ENCODE data around the gene EFNA5. TPM values are rescaled to one million over a fixed set of nuclear protein-coding genes. Genes with fewer than 3 reads are reported as not detected.

EFNA5 gene
- polyA plus RNA-seq, 4 donors: 0.54 to 3.5 (median 1.7) TPM; not detected in 1

- Histone ChIP-seq H3K27ac (ENCODE audit: low read depth in 1 of 3, low read length in 2 of 3) (no peak overlapping the region), H3K9me3 (ENCODE audit: control insufficient read depth in 2 of 2, insufficient read depth in 1 of 2, low read depth in 1 of 2, low read length in 1 of 2) (no peaks in the 10 kb centered on the region), H3K4me1 (ENCODE audit: control insufficient read depth in 3 of 3, insufficient read depth in 2 of 3, low read depth in 1 of 3, low read length in 2 of 3) (no peaks in the 10 kb centered on the region), H3K4me3 (ENCODE audit: low read depth in 1 of 3, low read length in 3 of 3) (no peak overlapping the region), H3K27me3 (ENCODE audit: control insufficient read depth in 3 of 3, insufficient read depth in 3 of 3, low read length in 3 of 3) (no peaks in the 10 kb centered on the region), H3K36me3 (ENCODE audit: control insufficient read depth in 3 of 3, insufficient read depth in 2 of 3, low read depth in 1 of 3, low read length in 3 of 3) (no peaks in the 10 kb centered on the region)
- DNase-seq: peak in 1 of 2 donors; percentile 14
- no peak for FAIRE-seq
- WGBS, 3 donors: 96 to 98% (median 97%) methylated on average over 2 of the region's 2 CpGs
Measured at GRCh38 chr5:107630184-107630583, 40.6 kb downstream of the EFNA5 start.

- H3K27me3 ChIP-seq (ENCODE audit: control insufficient read depth in 3 of 3, insufficient read depth in 3 of 3, low read length in 3 of 3): no peaks in the 10 kb centered on the region
- no peaks in the 10 kb centered on the region for H3K4me1 ChIP-seq (ENCODE audit: control insufficient read depth in 3 of 3, insufficient read depth in 2 of 3, low read depth in 1 of 3, low read length in 2 of 3)
- H3K27ac ChIP-seq (ENCODE audit: low read depth in 1 of 3, low read length in 2 of 3): no peak overlapping the region
- 95 to 97% (median 97%) methylated on average over 1 of the region's 1 CpG for WGBS, 3 donors
- DNase-seq: no peak
- FAIRE-seq: no peak
- no peaks in the 10 kb centered on the region for H3K36me3 ChIP-seq (ENCODE audit: control insufficient read depth in 3 of 3, insufficient read depth in 2 of 3, low read depth in 1 of 3, low read length in 3 of 3)
- no peak overlapping the region for H3K4me3 ChIP-seq (ENCODE audit: low read depth in 1 of 3, low read length in 3 of 3)
- H3K9me3 ChIP-seq (ENCODE audit: control insufficient read depth in 2 of 2, insufficient read depth in 1 of 2, low read depth in 1 of 2, low read length in 1 of 2): no peaks in the 10 kb centered on the region
Measured at GRCh38 chr5:107624235-107624634, 46.5 kb downstream of the EFNA5 start.

GRCh38 chr5:107621089-107621488, 49.6 kb downstream of the EFNA5 start:
- Histone ChIP-seq H3K27ac (ENCODE audit: low read depth in 1 of 3, low read length in 2 of 3) (no peak overlapping the region), H3K27me3 (ENCODE audit: control insufficient read depth in 3 of 3, insufficient read depth in 3 of 3, low read length in 3 of 3) (no peaks in the 10 kb centered on the region), H3K4me3 (ENCODE audit: low read depth in 1 of 3, low read length in 3 of 3) (no peak overlapping the region), H3K4me1 (ENCODE audit: control insufficient read depth in 3 of 3, insufficient read depth in 2 of 3, low read depth in 1 of 3, low read length in 2 of 3) (no peaks in the 10 kb centered on the region), H3K36me3 (ENCODE audit: control insufficient read depth in 3 of 3, insufficient read depth in 2 of 3, low read depth in 1 of 3, low read length in 3 of 3) (no peaks in the 10 kb centered on the region), H3K9me3 (ENCODE audit: control insufficient read depth in 2 of 2, insufficient read depth in 1 of 2, low read depth in 1 of 2, low read length in 1 of 2) (no peaks in the 10 kb centered on the region)
- no peak for DNase-seq
- no peak for FAIRE-seq
- WGBS, 3 donors: 86 to 100% (median 100%) methylated on average over 1 of the region's 1 CpG

GRCh38 chr5:107619781-107620180, 51.0 kb downstream of the EFNA5 start:
- FAIRE-seq (no peak), DNase-seq (no peak)
- Histone ChIP-seq H3K4me1 (ENCODE audit: control insufficient read depth in 3 of 3, insufficient read depth in 2 of 3, low read depth in 1 of 3, low read length in 2 of 3) (no peaks in the 10 kb centered on the region), H3K9me3 (ENCODE audit: control insufficient read depth in 2 of 2, insufficient read depth in 1 of 2, low read depth in 1 of 2, low read length in 1 of 2) (no peaks in the 10 kb centered on the region), H3K4me3 (ENCODE audit: low read depth in 1 of 3, low read length in 3 of 3) (no peak overlapping the region), H3K27ac (ENCODE audit: low read depth in 1 of 3, low read length in 2 of 3) (no peak overlapping the region), H3K36me3 (ENCODE audit: control insufficient read depth in 3 of 3, insufficient read depth in 2 of 3, low read depth in 1 of 3, low read length in 3 of 3) (no peaks in the 10 kb centered on the region), H3K27me3 (ENCODE audit: control insufficient read depth in 3 of 3, insufficient read depth in 3 of 3, low read length in 3 of 3) (no peaks in the 10 kb centered on the region)
- WGBS, 3 donors: 57 to 66% (median 61%) methylated on average over 2 of the region's 2 CpGs

- H3K9me3 ChIP-seq (ENCODE audit: control insufficient read depth in 2 of 2, insufficient read depth in 1 of 2, low read depth in 1 of 2, low read length in 1 of 2): no peaks in the 10 kb centered on the region
- FAIRE-seq (no peak), DNase-seq (no peak)
- H3K4me3 ChIP-seq (ENCODE audit: low read depth in 1 of 3, low read length in 3 of 3): no peak overlapping the region
- H3K27me3 ChIP-seq (ENCODE audit: control insufficient read depth in 3 of 3, insufficient read depth in 3 of 3, low read length in 3 of 3): no peaks in the 10 kb centered on the region
- H3K36me3 ChIP-seq (ENCODE audit: control insufficient read depth in 3 of 3, insufficient read depth in 2 of 3, low read depth in 1 of 3, low read length in 3 of 3): no peaks in the 10 kb centered on the region
- no peak overlapping the region for H3K27ac ChIP-seq (ENCODE audit: low read depth in 1 of 3, low read length in 2 of 3)
- no peaks in the 10 kb centered on the region for H3K4me1 ChIP-seq (ENCODE audit: control insufficient read depth in 3 of 3, insufficient read depth in 2 of 3, low read depth in 1 of 3, low read length in 2 of 3)
- WGBS, 3 donors: 80 to 91% (median 89%) methylated on average over 3 of the region's 3 CpGs
Measured at GRCh38 chr5:107618242-107618641, 52.5 kb downstream of the EFNA5 start.

- DNase-seq: no peak
- 86 to 97% (median 92%) methylated on average over 1 of the region's 1 CpG for WGBS, 3 donors
- H3K27me3 ChIP-seq (ENCODE audit: control insufficient read depth in 3 of 3, insufficient read depth in 3 of 3, low read length in 3 of 3): no peaks in the 10 kb centered on the region
- FAIRE-seq: no peak
- no peaks in the 10 kb centered on the region for H3K4me1 ChIP-seq (ENCODE audit: control insufficient read depth in 3 of 3, insufficient read depth in 2 of 3, low read depth in 1 of 3, low read length in 2 of 3)
- no peak overlapping the region for H3K27ac ChIP-seq (ENCODE audit: low read depth in 1 of 3, low read length in 2 of 3)
- H3K9me3 ChIP-seq (ENCODE audit: control insufficient read depth in 2 of 2, insufficient read depth in 1 of 2, low read depth in 1 of 2, low read length in 1 of 2): no peaks in the 10 kb centered on the region
- H3K36me3 ChIP-seq (ENCODE audit: control insufficient read depth in 3 of 3, insufficient read depth in 2 of 3, low read depth in 1 of 3, low read length in 3 of 3): no peaks in the 10 kb centered on the region
- H3K4me3 ChIP-seq (ENCODE audit: low read depth in 1 of 3, low read length in 3 of 3): no peak overlapping the region
Measured at GRCh38 chr5:107617052-107617451, 53.7 kb downstream of the EFNA5 start.

GRCh38 chr5:107616213-107616612, 54.5 kb downstream of the EFNA5 start:
- WGBS, 3 donors: 72 to 87% (median 85%) methylated on average over 4 of the region's 4 CpGs
- H3K9me3 ChIP-seq (ENCODE audit: control insufficient read depth in 2 of 2, insufficient read depth in 1 of 2, low read depth in 1 of 2, low read length in 1 of 2): no peaks in the 10 kb centered on the region
- no peaks in the 10 kb centered on the region for H3K36me3 ChIP-seq (ENCODE audit: control insufficient read depth in 3 of 3, insufficient read depth in 2 of 3, low read depth in 1 of 3, low read length in 3 of 3)
- DNase-seq: no peak
- no peaks in the 10 kb centered on the region for H3K4me1 ChIP-seq (ENCODE audit: control insufficient read depth in 3 of 3, insufficient read depth in 2 of 3, low read depth in 1 of 3, low read length in 2 of 3)
- FAIRE-seq: no peak
- H3K27ac ChIP-seq (ENCODE audit: low read depth in 1 of 3, low read length in 2 of 3): no peak overlapping the region
- H3K27me3 ChIP-seq (ENCODE audit: control insufficient read depth in 3 of 3, insufficient read depth in 3 of 3, low read length in 3 of 3): no peaks in the 10 kb centered on the region
- no peak overlapping the region for H3K4me3 ChIP-seq (ENCODE audit: low read depth in 1 of 3, low read length in 3 of 3)

GRCh38 chr5:107615299-107615817, 55.4 kb downstream of the EFNA5 start:
- Histone ChIP-seq H3K36me3 (ENCODE audit: control insufficient read depth in 3 of 3, insufficient read depth in 2 of 3, low read depth in 1 of 3, low read length in 3 of 3) (no peaks in the 10 kb centered on the region), H3K27me3 (ENCODE audit: control insufficient read depth in 3 of 3, insufficient read depth in 3 of 3, low read length in 3 of 3) (no peaks in the 10 kb centered on the region), H3K4me3 (ENCODE audit: low read depth in 1 of 3, low read length in 3 of 3) (no peak overlapping the region), H3K9me3 (ENCODE audit: control insufficient read depth in 2 of 2, insufficient read depth in 1 of 2, low read depth in 1 of 2, low read length in 1 of 2) (no peaks in the 10 kb centered on the region), H3K27ac (ENCODE audit: low read depth in 1 of 3, low read length in 2 of 3) (no peak overlapping the region), H3K4me1 (ENCODE audit: control insufficient read depth in 3 of 3, insufficient read depth in 2 of 3, low read depth in 1 of 3, low read length in 2 of 3) (no peaks in the 10 kb centered on the region)
- DNase-seq (no peak), FAIRE-seq (no peak)
- WGBS, 3 donors: 74 to 85% (median 80%) methylated on average over 7 of the region's 7 CpGs

- Histone ChIP-seq H3K9me3 (ENCODE audit: control insufficient read depth in 2 of 2, insufficient read depth in 1 of 2, low read depth in 1 of 2, low read length in 1 of 2) (no peaks in the 10 kb centered on the region), H3K4me3 (ENCODE audit: low read depth in 1 of 3, low read length in 3 of 3) (no peak overlapping the region), H3K4me1 (ENCODE audit: control insufficient read depth in 3 of 3, insufficient read depth in 2 of 3, low read depth in 1 of 3, low read length in 2 of 3) (peaks cover 0 to 2% (median 0%) of the 10 kb centered on the region in 3 donors), H3K36me3 (ENCODE audit: control insufficient read depth in 3 of 3, insufficient read depth in 2 of 3, low read depth in 1 of 3, low read length in 3 of 3) (no peaks in the 10 kb centered on the region), H3K27ac (ENCODE audit: low read depth in 1 of 3, low read length in 2 of 3) (no peak overlapping the region), H3K27me3 (ENCODE audit: control insufficient read depth in 3 of 3, insufficient read depth in 3 of 3, low read length in 3 of 3) (no peaks in the 10 kb centered on the region)
- WGBS, 3 donors: 86 to 90% (median 90%) methylated on average over 1 of the region's 1 CpG
- no peak for FAIRE-seq
- no peak for DNase-seq
Measured at GRCh38 chr5:107612541-107612940, 58.2 kb downstream of the EFNA5 start.
